PC-3 (cell line): ENCODE data around the gene C7. TPM values are rescaled to one million over a fixed set of nuclear protein-coding genes. Genes with fewer than 3 reads are reported as not detected.

ENCODE experiments used
- ATAC-seq: fragments of 200-7000 bp; cut with Tn5 transposase; 2 replicates; pipeline ENCODE4 v1.9.1; 2020; ENCODE audit warnings: mild to moderate bottlenecking, moderate library complexity
- BruUV-seq: library from RNA; stranded (reverse); fragments of 400-500 nt; replicated peaks from 2 replicates; lab custom pipeline; 2021; lab: Mats Ljungman, UMichigan
- CTCF ChIA-PET: fragments of 300-600 bp; sonication (Branson Sonifier 250); formaldehyde crosslinking; loops from one replicate; lab custom pipeline; 2022; ENCODE audit warnings: antibody characterized with exemption; lab: Charles Lee
- POLR2A ChIA-PET: fragments of 300-600 bp; sonication (Branson Sonifier 250); formaldehyde crosslinking; loops from one replicate; lab custom pipeline; 2022; ENCODE audit warnings: antibody characterized with exemption; ENCODE audit not compliant: unreplicated experiment; lab: Charles Lee
- DNase-seq: peaks from one replicate; pipeline ENCODE4 v3.0.0-alpha.2; 2015
- H2AFZ ChIP-seq: fragments of 300-600 bp; sonication (generic); 2 replicates; pipeline ENCODE4 v1.6.0; 2016; ENCODE audit warnings: antibody characterized with exemption, low read length
- H3F3A ChIP-seq: fragments of 300-600 bp; sonication (generic); one replicate; pipeline ENCODE4 v1.6.0; 2017; ENCODE audit warnings: antibody characterized with exemption, low read length, control low read depth, mild to moderate bottlenecking; ENCODE audit not compliant: unreplicated experiment
- H3K27ac ChIP-seq: fragments of 300-600 bp; sonication (generic); 2 replicates; pipeline ENCODE4 v1.5.1; 2016; ENCODE audit warnings: mild to moderate bottlenecking, low read length
- H3K27me3 ChIP-seq: fragments of 300-600 bp; sonication (generic); 2 replicates; pipeline ENCODE4 v1.6.1; 2016; ENCODE audit warnings: low read length, mixed read lengths
- H3K36me3 ChIP-seq: fragments of 300-600 bp; sonication (generic); 2 replicates; pipeline ENCODE4 v1.6.1; 2016; ENCODE audit warnings: low read depth, mixed run types, low read length, mixed read lengths
- H3K4me1 ChIP-seq: fragments of 300-600 bp; sonication (generic); 2 replicates; pipeline ENCODE4 v1.5.1; 2016; ENCODE audit warnings: low read length; ENCODE audit not compliant: insufficient read depth
- H3K4me2 ChIP-seq: fragments of 300-600 bp; sonication (generic); 2 replicates; pipeline ENCODE4 v1.6.0; 2016; ENCODE audit warnings: low read length
- H3K4me3 ChIP-seq: fragments of 300-600 bp; sonication (generic); 2 replicates; pipeline ENCODE4 v1.5.1; 2016; ENCODE audit warnings: mild to moderate bottlenecking, low read length, mixed read lengths
- H3K79me2 ChIP-seq: fragments of 300-600 bp; sonication (generic); 2 replicates; pipeline ENCODE4 v1.6.1; 2017; ENCODE audit warnings: low read length, mixed read lengths
- H3K9ac ChIP-seq: fragments of 300-600 bp; sonication (generic); 2 replicates; pipeline ENCODE4 v1.6.0; 2016; ENCODE audit warnings: mild to moderate bottlenecking, low read length
- H3K9me2 ChIP-seq: fragments of 300-600 bp; sonication (generic); replicated peaks from 2 replicates; pipeline ENCODE4 v1.6.1; 2016; ENCODE audit warnings: mixed run types, low read length, mixed read lengths
- H3K9me3 ChIP-seq: fragments of 300-600 bp; sonication (generic); 2 replicates; pipeline ENCODE4 v1.6.1; 2016; ENCODE audit warnings: low read length, mixed read lengths
- H4K20me1 ChIP-seq: fragments of 300-600 bp; sonication (generic); 2 replicates; pipeline ENCODE4 v1.6.1; 2016; ENCODE audit warnings: low read length, mixed read lengths
- EZH2 ChIP-seq: fragments of 300-600 bp; sonication (generic); IDR thresholded peaks from one replicate; pipeline ENCODE4 v1.6.1; 2017; ENCODE audit warnings: antibody characterized with exemption, mild to moderate bottlenecking, low read length; ENCODE audit not compliant: unreplicated experiment
- EZH2phosphoT487 ChIP-seq: fragments of 300-600 bp; sonication (generic); IDR thresholded peaks from 2 replicates; pipeline ENCODE4 v1.6.1; 2018; ENCODE audit warnings: mild to moderate bottlenecking, antibody characterized with exemption, low read length, borderline replicate concordance
- intact Hi-C: fragments of 100-400 bp; cut with micrococcal nuclease; formaldehyde crosslinking; loops from 2 replicates; pipeline ENCODE4 v1.9.0; 2023
- total RNA-seq: library from RNA; depleted of rRNA; stranded (reverse); fragments of >200 nt; gene quantifications from 2 replicates; pipeline ENCODE4 v1.2.3, GENCODE V29; 2014
- TF ChIP-seq, protein P1 (sequence below): fragments of 300-600 bp; sonication (generic); conservative IDR thresholded peaks from 2 replicates; pipeline ENCODE4 v1.5.1; 2017; ENCODE audit warnings: antibody characterized with exemption, low read depth, mild to moderate bottlenecking, low read length

The C7 gene
- total RNA-seq, 1 experiment from 2014 or later: not detected

DNA sequence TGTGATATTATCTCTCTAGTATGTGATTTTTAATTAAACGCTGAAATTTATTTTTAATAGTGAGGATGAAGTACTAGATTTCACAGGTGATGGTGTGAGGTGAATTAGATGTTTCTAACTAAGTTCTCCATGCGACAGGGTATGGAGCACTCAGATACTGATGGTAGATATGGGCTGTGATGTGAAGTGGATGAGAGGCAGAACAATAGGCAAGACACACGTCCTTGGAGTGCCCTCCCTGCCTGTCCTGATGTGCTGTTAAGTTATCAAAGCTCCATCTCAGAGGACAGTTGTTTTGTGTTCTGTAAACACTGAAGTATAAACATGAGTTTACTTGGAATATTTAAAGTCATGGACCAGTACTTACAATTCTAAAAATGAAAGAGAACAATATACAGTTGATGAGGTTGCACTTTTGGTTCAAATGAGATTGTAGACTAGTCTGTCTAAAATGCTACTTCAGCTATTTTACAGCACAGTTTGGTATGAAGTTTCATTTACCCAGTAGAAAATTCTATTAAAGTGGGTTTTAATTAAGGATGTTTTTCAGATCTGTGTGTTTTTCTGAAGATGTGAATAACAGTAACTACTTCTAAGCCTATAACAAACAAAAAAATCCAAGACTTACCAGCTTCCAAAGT, 64.2 kb downstream of the C7 start:
- no TSS peak for BruUV-seq
- DNase-seq (no peak), ATAC-seq (no peak)
- Histone ChIP-seq H3K9ac (no peak overlapping the region), H3K27ac (no peak overlapping the region), H3K36me3 (no peaks in the 10 kb centered on the region), H3K4me3 (no peak overlapping the region), H4K20me1 (no peaks in the 10 kb centered on the region), H3K27me3 (no peaks in the 10 kb centered on the region), H3K4me2 (no peak overlapping the region), H2AFZ (no peak overlapping the region), H3K9me3 (no peaks in the 10 kb centered on the region), H3K79me2 (no peaks in the 10 kb centered on the region), H3K4me1 (no peaks in the 10 kb centered on the region), H3K9me2 (no peaks in the 10 kb centered on the region), H3F3A (no peaks in the 10 kb centered on the region)
- intact Hi-C loops: no loop called here
- TF ChIP-seq, protein P1, sequence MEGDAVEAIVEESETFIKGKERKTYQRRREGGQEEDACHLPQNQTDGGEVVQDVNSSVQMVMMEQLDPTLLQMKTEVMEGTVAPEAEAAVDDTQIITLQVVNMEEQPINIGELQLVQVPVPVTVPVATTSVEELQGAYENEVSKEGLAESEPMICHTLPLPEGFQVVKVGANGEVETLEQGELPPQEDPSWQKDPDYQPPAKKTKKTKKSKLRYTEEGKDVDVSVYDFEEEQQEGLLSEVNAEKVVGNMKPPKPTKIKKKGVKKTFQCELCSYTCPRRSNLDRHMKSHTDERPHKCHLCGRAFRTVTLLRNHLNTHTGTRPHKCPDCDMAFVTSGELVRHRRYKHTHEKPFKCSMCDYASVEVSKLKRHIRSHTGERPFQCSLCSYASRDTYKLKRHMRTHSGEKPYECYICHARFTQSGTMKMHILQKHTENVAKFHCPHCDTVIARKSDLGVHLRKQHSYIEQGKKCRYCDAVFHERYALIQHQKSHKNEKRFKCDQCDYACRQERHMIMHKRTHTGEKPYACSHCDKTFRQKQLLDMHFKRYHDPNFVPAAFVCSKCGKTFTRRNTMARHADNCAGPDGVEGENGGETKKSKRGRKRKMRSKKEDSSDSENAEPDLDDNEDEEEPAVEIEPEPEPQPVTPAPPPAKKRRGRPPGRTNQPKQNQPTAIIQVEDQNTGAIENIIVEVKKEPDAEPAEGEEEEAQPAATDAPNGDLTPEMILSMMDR: no peak
- no peak for TF ChIP-seq EZH2phosphoT487
- TF ChIP-seq EZH2: no peak
- ChIA-PET CTCF (no interaction called here), POLR2A (interaction anchor here (0.5 kb wide), 2 partner anchors 138 to 794 kb away, joined by 3 to 4 read pairs; partner anchors contain the start of gene RPL37)

GRCh38 chr5:40976041-40976440, 66.7 kb downstream of the C7 start:
- TF ChIP-seq EZH2phosphoT487 (no peak), EZH2 (no peak)
- TF ChIP-seq, protein P1: no peak
- H3K27me3 ChIP-seq: no peaks in the 10 kb centered on the region
- POLR2A ChIA-PET: no interaction called here
- H3K79me2 ChIP-seq: no peaks in the 10 kb centered on the region
- no peaks in the 10 kb centered on the region for H4K20me1 ChIP-seq
- no peak overlapping the region for H3K27ac ChIP-seq
- H3K4me3 ChIP-seq: no peak overlapping the region
- CTCF ChIA-PET: no interaction called here
- intact Hi-C loops: no loop called here
- no peaks in the 10 kb centered on the region for H3K9me2 ChIP-seq
- no peaks in the 10 kb centered on the region for H3F3A ChIP-seq
- no peak for DNase-seq
- no TSS peak for BruUV-seq
- no peaks in the 10 kb centered on the region for H3K9me3 ChIP-seq
- no peaks in the 10 kb centered on the region for H3K4me1 ChIP-seq
- H3K36me3 ChIP-seq: no peaks in the 10 kb centered on the region
- H2AFZ ChIP-seq: no peak overlapping the region
- no peak overlapping the region for H3K9ac ChIP-seq
- H3K4me2 ChIP-seq: no peak overlapping the region
- ATAC-seq: no peak; the same call in 1 of the 2 replicates

DNA sequence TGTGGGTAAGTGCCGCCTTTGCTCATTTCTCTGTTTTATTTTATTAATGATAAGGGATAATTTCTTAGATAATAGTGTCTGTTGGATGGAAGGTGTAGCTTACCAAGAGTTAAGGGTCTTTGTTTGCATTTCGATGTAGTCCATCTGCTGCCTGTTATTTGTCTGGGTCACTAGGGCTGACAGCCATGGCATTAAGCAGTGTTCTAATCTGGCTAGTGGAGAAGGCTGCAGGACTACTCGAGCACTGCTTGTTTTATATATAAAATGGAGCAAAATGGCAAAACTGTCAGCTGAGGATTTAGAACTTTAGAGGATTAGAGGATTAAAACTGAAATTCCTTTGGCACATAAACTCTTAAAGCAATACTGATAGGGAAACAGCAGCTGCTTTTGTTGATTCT, 67.5 kb downstream of the C7 start:
- no peaks in the 10 kb centered on the region for H3K27me3 ChIP-seq
- no TSS peak for BruUV-seq
- no peak for ATAC-seq

More for the DNA sequence above, 67.5 kb downstream of the C7 start:
- TF ChIP-seq, protein P1: no peak
- no peak for TF ChIP-seq EZH2phosphoT487
- TF ChIP-seq EZH2: no peak
- Histone ChIP-seq H3K9me2 (no peaks in the 10 kb centered on the region), H3K79me2 (no peaks in the 10 kb centered on the region), H3K4me1 (no peaks in the 10 kb centered on the region), H4K20me1 (no peaks in the 10 kb centered on the region), H2AFZ (no peak overlapping the region), H3F3A (no peaks in the 10 kb centered on the region), H3K36me3 (no peaks in the 10 kb centered on the region), H3K9ac (no peak overlapping the region), H3K9me3 (no peaks in the 10 kb centered on the region), H3K4me2 (no peak overlapping the region), H3K27ac (no peak overlapping the region), H3K4me3 (no peak overlapping the region)
- POLR2A ChIA-PET: no interaction called here
- intact Hi-C loops: no loop called here
- DNase-seq: no peak
- CTCF ChIA-PET: no interaction called here
